ENCODE results near the gene GIPC2.

Gene GIPC2

GRCh38 chr1:78177708-78178270, 132.0 kb downstream of the GIPC2 start:
- TF ChIP-seq YY1 (IDR thresholded peaks at IDR 0.05; ENCODE audit: low read depth) = no peak
- no peak for TF ChIP-seq RAD21 (IDR thresholded peaks at IDR 0.05; ENCODE audit: low read depth)
- TF ChIP-seq EGR1 (IDR thresholded peaks at IDR 0.05) = no peak
- TF ChIP-seq, protein P1, sequence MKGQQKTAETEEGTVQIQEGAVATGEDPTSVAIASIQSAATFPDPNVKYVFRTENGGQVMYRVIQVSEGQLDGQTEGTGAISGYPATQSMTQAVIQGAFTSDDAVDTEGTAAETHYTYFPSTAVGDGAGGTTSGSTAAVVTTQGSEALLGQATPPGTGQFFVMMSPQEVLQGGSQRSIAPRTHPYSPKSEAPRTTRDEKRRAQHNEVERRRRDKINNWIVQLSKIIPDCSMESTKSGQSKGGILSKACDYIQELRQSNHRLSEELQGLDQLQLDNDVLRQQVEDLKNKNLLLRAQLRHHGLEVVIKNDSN (IDR thresholded peaks at IDR 0.05) = no peak
- no peak for TF ChIP-seq MAX (IDR thresholded peaks at IDR 0.05)
- no peak for TF ChIP-seq EP300 (IDR thresholded peaks at IDR 0.05; ENCODE audit: borderline replicate concordance)
- no peak for TF ChIP-seq CEBPB (IDR thresholded peaks at IDR 0.05)
- TF ChIP-seq TEAD4 (IDR thresholded peaks at IDR 0.05) = no peak
- TF ChIP-seq NFIC (IDR thresholded peaks at IDR 0.05) = no peak
- TF ChIP-seq ZBTB7A (IDR thresholded peaks at IDR 0.05; ENCODE audit: low read depth) = no peak
- no peak for TF ChIP-seq TAF1 (IDR thresholded peaks at IDR 0.05; ENCODE audit: low read depth)
- no peak for TF ChIP-seq TCF12 (IDR thresholded peaks at IDR 0.05; ENCODE audit: low read depth)
- TF ChIP-seq FOXM1 (IDR thresholded peaks at IDR 0.05; ENCODE audit: borderline replicate concordance, low read depth) = no peak
- TF ChIP-seq REST (IDR thresholded peaks at IDR 0.05; ENCODE audit: low read depth) = no peak
- no peak for TF ChIP-seq CREB1 (IDR thresholded peaks at IDR 0.05; ENCODE audit: low read depth)

GRCh38 chr1:78178816-78179215, 133.1 kb downstream of the GIPC2 start:
- no peak for TF ChIP-seq TAF1 (IDR thresholded peaks at IDR 0.05; ENCODE audit: low read depth)
- no peak for TF ChIP-seq TEAD4 (IDR thresholded peaks at IDR 0.05)
- TF ChIP-seq, protein P1 (IDR thresholded peaks at IDR 0.05) = no peak
- no peak for TF ChIP-seq NFIC (IDR thresholded peaks at IDR 0.05)
- no peak for TF ChIP-seq FOXM1 (IDR thresholded peaks at IDR 0.05; ENCODE audit: borderline replicate concordance, low read depth)
- TF ChIP-seq ZBTB7A (IDR thresholded peaks at IDR 0.05; ENCODE audit: low read depth) = no peak
- TF ChIP-seq CEBPB (IDR thresholded peaks at IDR 0.05) = no peak
- TF ChIP-seq YY1 (IDR thresholded peaks at IDR 0.05; ENCODE audit: low read depth) = no peak
- no peak for TF ChIP-seq CREB1 (IDR thresholded peaks at IDR 0.05; ENCODE audit: low read depth)
- TF ChIP-seq EGR1 (IDR thresholded peaks at IDR 0.05) = no peak
- no peak for TF ChIP-seq EP300 (IDR thresholded peaks at IDR 0.05; ENCODE audit: borderline replicate concordance)
- TF ChIP-seq REST (IDR thresholded peaks at IDR 0.05; ENCODE audit: low read depth) = no peak
- TF ChIP-seq TCF12 (IDR thresholded peaks at IDR 0.05; ENCODE audit: low read depth) = no peak
- no peak for TF ChIP-seq RAD21 (IDR thresholded peaks at IDR 0.05; ENCODE audit: low read depth)
- no peak for TF ChIP-seq MAX (IDR thresholded peaks at IDR 0.05)

DNA sequence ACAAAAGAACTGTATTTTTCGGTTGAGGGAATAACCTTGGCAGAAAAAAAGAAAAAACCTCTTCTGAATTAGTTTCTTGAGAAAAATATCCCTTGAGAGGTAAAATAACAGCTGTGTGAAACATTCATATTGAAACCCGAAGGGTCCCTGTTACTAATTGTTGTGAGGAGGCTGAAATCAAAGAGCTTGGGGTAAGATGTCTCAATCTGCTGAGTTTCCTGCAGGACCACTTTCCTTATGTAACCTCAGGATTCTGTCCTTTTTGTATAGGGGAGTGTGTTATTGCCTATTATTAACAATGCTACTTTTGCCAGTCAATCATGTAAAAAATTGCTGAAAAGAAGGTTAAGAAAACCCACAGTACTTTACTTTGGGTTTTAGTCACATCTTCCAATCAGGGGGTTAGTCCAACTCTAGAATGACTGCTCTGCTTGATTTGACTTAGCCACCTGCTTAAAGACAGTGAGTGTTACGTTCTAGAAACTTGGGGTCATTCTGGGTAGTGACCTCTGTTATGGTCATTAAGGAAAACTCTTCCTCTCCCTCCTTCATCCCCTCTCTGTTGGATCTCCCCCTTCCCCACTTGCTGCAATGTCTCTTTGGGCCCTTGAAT, 138.8 kb downstream of the GIPC2 start:
- no peak for TF ChIP-seq ZBTB7A (IDR thresholded peaks at IDR 0.05; ENCODE audit: low read depth)
- TF ChIP-seq TAF1 (IDR thresholded peaks at IDR 0.05; ENCODE audit: low read depth) = no peak
- TF ChIP-seq YY1 (IDR thresholded peaks at IDR 0.05; ENCODE audit: low read depth) = no peak
- TF ChIP-seq MAX (IDR thresholded peaks at IDR 0.05) = no peak
- TF ChIP-seq EP300 (IDR thresholded peaks at IDR 0.05; ENCODE audit: borderline replicate concordance) = no peak
- TF ChIP-seq RAD21 (IDR thresholded peaks at IDR 0.05; ENCODE audit: low read depth) = no peak
- TF ChIP-seq, protein P1 (IDR thresholded peaks at IDR 0.05) = no peak
- TF ChIP-seq NFIC (IDR thresholded peaks at IDR 0.05) = no peak
- no peak for TF ChIP-seq EGR1 (IDR thresholded peaks at IDR 0.05)
- no peak for TF ChIP-seq CREB1 (IDR thresholded peaks at IDR 0.05; ENCODE audit: low read depth)
- no peak for TF ChIP-seq TEAD4 (IDR thresholded peaks at IDR 0.05)
- no peak for TF ChIP-seq REST (IDR thresholded peaks at IDR 0.05; ENCODE audit: low read depth)
- no peak for TF ChIP-seq TCF12 (IDR thresholded peaks at IDR 0.05; ENCODE audit: low read depth)
- TF ChIP-seq FOXM1 (IDR thresholded peaks at IDR 0.05; ENCODE audit: borderline replicate concordance, low read depth) = no peak
- TF ChIP-seq CEBPB (IDR thresholded peaks at IDR 0.05) = no peak
